ENCODE data around the gene SET. TPM values are rescaled to one million over a fixed set of nuclear protein-coding genes. Genes with fewer than 3 reads are reported as not detected.

SET gene
- total RNA-seq, 1 experiment from 2014 or later: 1,129 TPM

- peak; percentile 70; the same call in 1 of the 2 replicates for TF ChIP-seq FOXP4 (CRISPR knock-in tag; IDR thresholded peaks at IDR 0.05)
Observed at GRCh38 chr9:128724744-128725211, 35.8 kb downstream of the SET start (continued).

DNA sequence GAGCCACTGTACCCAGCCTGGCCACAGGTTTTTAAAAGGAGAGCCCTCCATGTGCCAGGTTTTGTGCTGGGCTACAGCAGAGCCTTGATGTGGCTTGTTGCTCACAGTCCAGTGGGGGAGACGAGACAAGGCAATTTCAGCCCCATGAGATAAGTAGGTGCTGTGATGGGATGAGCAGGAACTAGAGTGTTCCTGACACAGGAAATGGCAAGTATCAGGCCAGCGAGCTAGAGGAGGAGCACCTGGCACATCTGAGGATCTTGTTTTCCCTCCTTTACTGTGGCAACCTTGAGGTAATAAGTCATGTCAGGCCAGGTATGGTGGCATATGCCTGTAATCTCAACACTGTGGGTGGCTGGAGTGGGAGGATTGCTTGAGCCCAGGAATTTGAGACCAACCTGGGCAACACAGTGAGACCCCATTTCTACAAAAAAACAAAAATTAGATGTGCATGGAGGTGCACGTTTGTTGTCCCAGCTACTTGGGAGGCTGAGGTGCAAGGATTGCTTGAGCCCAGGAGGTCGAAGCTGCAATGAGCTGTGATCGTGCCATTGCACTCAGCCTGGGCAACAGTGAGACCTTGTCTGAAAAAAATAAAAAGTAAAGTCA is 38.7 kb downstream of the SET start:
- no peak overlapping the region for H3K4me3 Mint-ChIP-seq
- H3K36me3 Mint-ChIP-seq: no peaks in the 10 kb centered on the region
- ChIA-PET CTCF (no interaction called here), POLR2A (no interaction called here)
- TF ChIP-seq USF2 (CRISPR knock-in tag; IDR thresholded peaks at IDR 0.05) (no peak), USF1 (CRISPR knock-in tag; IDR thresholded peaks at IDR 0.05) (no peak), ZNF121 (CRISPR knock-in tag; IDR thresholded peaks at IDR 0.05) (peak; percentile 27; the same call in 1 of the 2 replicates)
- peaks cover 13% of the 10 kb centered on the region for H3K4me1 Mint-ChIP-seq
- DNase-seq (ENCODE audit: low spot score) (no peak), ATAC-seq (no peak)
- no peaks in the 10 kb centered on the region for H3K27me3 Mint-ChIP-seq (ENCODE audit: low read depth)
- H3K9me3 Mint-ChIP-seq: no peaks in the 10 kb centered on the region
- H3K27ac Mint-ChIP-seq: 0 out of 2 replicates have a peak overlapping the region, but pooled peaks have one; percentile 36

DNA sequence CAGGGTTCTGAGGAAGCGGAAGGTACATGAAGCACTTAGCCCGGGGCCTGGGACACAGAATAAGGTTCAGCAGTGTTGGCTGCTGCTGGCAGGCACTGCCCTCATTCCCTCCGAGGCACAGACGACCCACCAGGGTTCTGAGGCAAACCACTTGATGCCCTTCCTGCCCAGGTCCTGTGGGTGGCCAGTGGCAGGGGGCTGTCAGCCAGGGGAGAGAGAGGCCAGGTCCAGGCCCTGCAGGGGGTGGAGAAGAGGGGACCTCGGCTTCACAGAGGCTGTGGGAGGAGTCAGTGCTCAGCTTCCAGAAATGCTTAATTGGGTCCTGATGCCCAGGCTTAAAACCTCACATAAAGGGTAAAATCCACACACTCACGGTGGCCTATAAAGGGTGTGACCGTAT is 39.3 kb downstream of the SET start:
- TF ChIP-seq, protein P1, sequence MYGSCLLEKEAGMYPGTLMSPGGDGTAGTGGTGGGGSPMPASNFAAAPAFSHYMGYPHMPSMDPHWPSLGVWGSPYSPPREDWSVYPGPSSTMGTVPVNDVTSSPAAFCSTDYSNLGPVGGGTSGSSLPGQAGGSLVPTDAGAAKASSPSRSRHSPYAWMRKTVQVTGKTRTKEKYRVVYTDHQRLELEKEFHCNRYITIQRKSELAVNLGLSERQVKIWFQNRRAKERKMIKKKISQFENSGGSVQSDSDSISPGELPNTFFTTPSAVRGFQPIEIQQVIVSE (CRISPR knock-in tag; IDR thresholded peaks at IDR 0.05; ENCODE audit: borderline replicate concordance): no peak
- no peak for TF ChIP-seq NFATC4 (CRISPR knock-in tag; IDR thresholded peaks at IDR 0.05)
- no peak for TF ChIP-seq FOXP4 (CRISPR knock-in tag; IDR thresholded peaks at IDR 0.05)
- TF ChIP-seq, protein P2, sequence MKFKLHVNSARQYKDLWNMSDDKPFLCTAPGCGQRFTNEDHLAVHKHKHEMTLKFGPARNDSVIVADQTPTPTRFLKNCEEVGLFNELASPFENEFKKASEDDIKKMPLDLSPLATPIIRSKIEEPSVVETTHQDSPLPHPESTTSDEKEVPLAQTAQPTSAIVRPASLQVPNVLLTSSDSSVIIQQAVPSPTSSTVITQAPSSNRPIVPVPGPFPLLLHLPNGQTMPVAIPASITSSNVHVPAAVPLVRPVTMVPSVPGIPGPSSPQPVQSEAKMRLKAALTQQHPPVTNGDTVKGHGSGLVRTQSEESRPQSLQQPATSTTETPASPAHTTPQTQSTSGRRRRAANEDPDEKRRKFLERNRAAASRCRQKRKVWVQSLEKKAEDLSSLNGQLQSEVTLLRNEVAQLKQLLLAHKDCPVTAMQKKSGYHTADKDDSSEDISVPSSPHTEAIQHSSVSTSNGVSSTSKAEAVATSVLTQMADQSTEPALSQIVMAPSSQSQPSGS (CRISPR knock-in tag; IDR thresholded peaks at IDR 0.05; ENCODE audit: borderline replicate concordance, low read depth): no peak
- TF ChIP-seq NR1H2 (CRISPR knock-in tag; IDR thresholded peaks at IDR 0.05): no peak
- TF ChIP-seq, protein P3, sequence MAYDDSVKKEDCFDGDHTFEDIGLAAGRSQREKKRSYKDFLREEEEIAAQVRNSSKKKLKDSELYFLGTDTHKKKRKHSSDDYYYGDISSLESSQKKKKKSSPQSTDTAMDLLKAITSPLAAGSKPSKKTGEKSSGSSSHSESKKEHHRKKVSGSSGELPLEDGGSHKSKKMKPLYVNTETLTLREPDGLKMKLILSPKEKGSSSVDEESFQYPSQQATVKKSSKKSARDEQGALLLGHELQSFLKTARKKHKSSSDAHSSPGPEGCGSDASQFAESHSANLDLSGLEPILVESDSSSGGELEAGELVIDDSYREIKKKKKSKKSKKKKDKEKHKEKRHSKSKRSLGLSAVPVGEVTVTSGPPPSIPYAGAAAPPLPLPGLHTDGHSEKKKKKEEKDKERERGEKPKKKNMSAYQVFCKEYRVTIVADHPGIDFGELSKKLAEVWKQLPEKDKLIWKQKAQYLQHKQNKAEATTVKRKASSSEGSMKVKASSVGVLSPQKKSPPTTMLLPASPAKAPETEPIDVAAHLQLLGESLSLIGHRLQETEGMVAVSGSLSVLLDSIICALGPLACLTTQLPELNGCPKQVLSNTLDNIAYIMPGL (CRISPR knock-in tag; IDR thresholded peaks at IDR 0.05): no peak
- no peak for TF ChIP-seq ATF3 (CRISPR knock-in tag; conservative IDR thresholded peaks at IDR 0.05)
- no peak for TF ChIP-seq ZNF219 (CRISPR knock-in tag; IDR thresholded peaks at IDR 0.05; ENCODE audit: borderline replicate concordance)
- no peak for TF ChIP-seq RORB (CRISPR knock-in tag; IDR thresholded peaks at IDR 0.05)
- Mint-ChIP-seq H3K27ac (no peak overlapping the region), H3K4me3 (no peak overlapping the region), H3K27me3 (ENCODE audit: low read depth) (no peaks in the 10 kb centered on the region), H3K4me1 (peaks cover 9% of the 10 kb centered on the region), H3K36me3 (no peaks in the 10 kb centered on the region), H3K9me3 (no peaks in the 10 kb centered on the region)
- ATAC-seq (no peak), DNase-seq (ENCODE audit: low spot score) (no peak)
- POLR2A ChIA-PET: no interaction called here
- CTCF ChIA-PET: interaction anchor here (1.1 kb wide), 1 partner anchor 8 kb away, joined by 3 read pairs; no protein-coding TSS in a partner anchor
